Measurements from ENCODE around the gene PHLPP2. TPM values are rescaled to one million over a fixed set of nuclear protein-coding genes. Genes with fewer than 3 reads are reported as not detected.

PHLPP2 gene
- total RNA-seq, 2 donors from 2014 or later: 8.1 to 17.1 TPM

GRCh38 chr16:71676236-71676635 is 48.3 kb downstream of the PHLPP2 start:
- no peaks in the 10 kb centered on the region for H3K27me3 ChIP-seq (replicated peaks; ENCODE audit: insufficient read depth)
- no peaks in the 10 kb centered on the region for H3K9me3 ChIP-seq
- H3K27ac ChIP-seq: no peak overlapping the region
- no peak overlapping the region for H3K4me3 ChIP-seq
- TF ChIP-seq, protein P1, sequence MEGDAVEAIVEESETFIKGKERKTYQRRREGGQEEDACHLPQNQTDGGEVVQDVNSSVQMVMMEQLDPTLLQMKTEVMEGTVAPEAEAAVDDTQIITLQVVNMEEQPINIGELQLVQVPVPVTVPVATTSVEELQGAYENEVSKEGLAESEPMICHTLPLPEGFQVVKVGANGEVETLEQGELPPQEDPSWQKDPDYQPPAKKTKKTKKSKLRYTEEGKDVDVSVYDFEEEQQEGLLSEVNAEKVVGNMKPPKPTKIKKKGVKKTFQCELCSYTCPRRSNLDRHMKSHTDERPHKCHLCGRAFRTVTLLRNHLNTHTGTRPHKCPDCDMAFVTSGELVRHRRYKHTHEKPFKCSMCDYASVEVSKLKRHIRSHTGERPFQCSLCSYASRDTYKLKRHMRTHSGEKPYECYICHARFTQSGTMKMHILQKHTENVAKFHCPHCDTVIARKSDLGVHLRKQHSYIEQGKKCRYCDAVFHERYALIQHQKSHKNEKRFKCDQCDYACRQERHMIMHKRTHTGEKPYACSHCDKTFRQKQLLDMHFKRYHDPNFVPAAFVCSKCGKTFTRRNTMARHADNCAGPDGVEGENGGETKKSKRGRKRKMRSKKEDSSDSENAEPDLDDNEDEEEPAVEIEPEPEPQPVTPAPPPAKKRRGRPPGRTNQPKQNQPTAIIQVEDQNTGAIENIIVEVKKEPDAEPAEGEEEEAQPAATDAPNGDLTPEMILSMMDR (IDR thresholded peaks at IDR 0.05): no peak
- ATAC-seq (ENCODE audit: insufficient number of reproducible peaks, low FRiP score, low read depth) (no peak), DNase-seq (ENCODE audit: low spot score) (no peak)
- H3K4me1 ChIP-seq (ENCODE audit: control insufficient read depth in 1 of 2, low read depth in 2 of 2): no peaks in the 10 kb centered on the region
- H3K36me3 ChIP-seq: peaks cover 33% of the 10 kb centered on the region

DNA sequence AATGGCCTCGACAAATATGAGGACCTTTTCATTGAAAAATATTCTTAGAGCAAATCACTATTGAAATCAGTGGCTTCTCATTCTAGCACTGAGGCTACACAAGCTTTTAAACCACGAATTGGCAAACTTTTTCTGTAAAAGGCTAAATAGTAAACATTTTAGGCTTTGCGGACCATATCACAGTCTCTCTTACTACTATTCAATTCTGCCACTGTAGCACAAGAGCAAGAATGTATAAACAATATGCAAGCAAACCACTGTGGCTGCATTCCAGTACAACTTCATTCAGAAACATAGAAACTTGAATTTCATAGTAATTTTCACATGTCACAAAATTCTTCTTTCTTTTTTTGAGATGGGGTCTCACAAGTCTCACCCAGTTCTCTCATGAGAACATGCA is 49.1 kb downstream of the PHLPP2 start:
- DNase-seq (ENCODE audit: low spot score) (no peak), ATAC-seq (ENCODE audit: insufficient number of reproducible peaks, low FRiP score, low read depth) (no peak)
- TF ChIP-seq, protein P1 (IDR thresholded peaks at IDR 0.05): no peak
- Histone ChIP-seq H3K4me3 (no peak overlapping the region), H3K4me1 (ENCODE audit: control insufficient read depth in 1 of 2, low read depth in 2 of 2) (no peaks in the 10 kb centered on the region), H3K36me3 (peaks cover 33% of the 10 kb centered on the region), H3K27me3 (replicated peaks; ENCODE audit: insufficient read depth) (no peaks in the 10 kb centered on the region), H3K9me3 (no peaks in the 10 kb centered on the region), H3K27ac (no peak overlapping the region)

DNA sequence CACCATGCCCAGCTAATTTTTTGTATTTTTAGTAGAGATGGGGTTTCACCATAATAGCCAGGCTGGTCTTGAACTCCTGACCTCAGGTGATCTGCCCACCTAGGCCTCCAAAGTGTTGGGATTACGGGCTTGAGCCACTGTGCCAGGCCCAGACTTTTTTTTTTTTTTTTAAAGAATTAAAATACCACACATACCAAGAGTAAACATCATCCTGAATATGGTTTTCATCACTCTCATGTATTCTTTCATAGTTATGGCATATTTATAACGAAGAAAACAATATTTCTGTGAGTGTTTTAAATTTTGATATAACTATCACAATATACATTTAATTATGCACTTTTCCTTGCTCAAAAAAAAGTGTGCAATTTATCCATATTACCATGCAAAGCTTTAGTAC is 50.3 kb downstream of the PHLPP2 start:
- Histone ChIP-seq H3K9me3 (no peaks in the 10 kb centered on the region), H3K4me3 (no peak overlapping the region), H3K4me1 (ENCODE audit: control insufficient read depth in 1 of 2, low read depth in 2 of 2) (no peaks in the 10 kb centered on the region), H3K36me3 (peaks cover 35% of the 10 kb centered on the region), H3K27me3 (replicated peaks; ENCODE audit: insufficient read depth) (no peaks in the 10 kb centered on the region), H3K27ac (no peak overlapping the region)
- TF ChIP-seq, protein P1 (IDR thresholded peaks at IDR 0.05): no peak
- no peak for DNase-seq (ENCODE audit: low spot score)
- no peak for ATAC-seq (ENCODE audit: insufficient number of reproducible peaks, low FRiP score, low read depth)

DNA sequence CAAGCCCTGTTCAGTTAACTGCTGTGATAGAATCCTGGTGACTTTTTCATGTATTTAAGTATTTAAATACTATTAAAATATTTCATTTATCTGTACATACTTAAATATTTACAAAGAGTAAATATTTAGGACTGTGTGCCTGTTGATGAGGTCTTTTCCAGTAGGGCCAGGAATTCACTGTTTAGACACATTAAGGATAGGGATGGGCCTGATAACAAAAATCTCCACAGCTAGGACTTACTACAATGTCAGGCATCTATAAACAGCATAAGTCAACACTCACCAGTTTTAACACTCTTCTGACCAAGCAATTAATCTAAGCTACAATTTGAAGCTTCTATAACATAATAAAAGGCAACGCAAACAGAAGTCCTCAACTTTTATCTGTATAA is 50.9 kb downstream of the PHLPP2 start:
- DNase-seq (ENCODE audit: low spot score) (no peak), ATAC-seq (ENCODE audit: insufficient number of reproducible peaks, low FRiP score, low read depth) (no peak)
- H3K27ac ChIP-seq: no peak overlapping the region
- TF ChIP-seq, protein P1 (IDR thresholded peaks at IDR 0.05): no peak
- no peak overlapping the region for H3K4me3 ChIP-seq
- no peaks in the 10 kb centered on the region for H3K4me1 ChIP-seq (ENCODE audit: control insufficient read depth in 1 of 2, low read depth in 2 of 2)
- no peaks in the 10 kb centered on the region for H3K9me3 ChIP-seq
- no peaks in the 10 kb centered on the region for H3K27me3 ChIP-seq (replicated peaks; ENCODE audit: insufficient read depth)
- peaks cover 34% of the 10 kb centered on the region for H3K36me3 ChIP-seq

- DNase-seq (ENCODE audit: low spot score) (no peak), ATAC-seq (ENCODE audit: insufficient number of reproducible peaks, low FRiP score, low read depth) (no peak)
- H3K36me3 ChIP-seq: peaks cover 30% of the 10 kb centered on the region
These were observed 51.5 kb downstream of the PHLPP2 start for GRCh38 chr16:71672803-71673581.

More at GRCh38 chr16:71672803-71673581, 51.5 kb downstream of the PHLPP2 start:
- H3K27me3 ChIP-seq (replicated peaks; ENCODE audit: insufficient read depth): no peaks in the 10 kb centered on the region
- no peak overlapping the region for H3K4me3 ChIP-seq
- no peak overlapping the region for H3K27ac ChIP-seq
- TF ChIP-seq, protein P1 (IDR thresholded peaks at IDR 0.05): no peak
- H3K9me3 ChIP-seq: no peaks in the 10 kb centered on the region
- H3K4me1 ChIP-seq (ENCODE audit: control insufficient read depth in 1 of 2, low read depth in 2 of 2): no peaks in the 10 kb centered on the region
